GM18909 (cell line): ENCODE results near the gene TRIM27.
"Not testable (repeated sequence)": the region's sequence is repeated elsewhere in the genome, so short reads cannot be mapped to it uniquely, and the experiment has no call there.

Experiments
- ATAC-seq: cut with Tn5 transposase; IDR thresholded peaks from one replicate; pipeline ENCODE4 v1.9.1; 2021; ENCODE audit warnings: mild to moderate bottlenecking; ENCODE audit not compliant: unreplicated experiment, poor library complexity

The TRIM27 gene

DNA sequence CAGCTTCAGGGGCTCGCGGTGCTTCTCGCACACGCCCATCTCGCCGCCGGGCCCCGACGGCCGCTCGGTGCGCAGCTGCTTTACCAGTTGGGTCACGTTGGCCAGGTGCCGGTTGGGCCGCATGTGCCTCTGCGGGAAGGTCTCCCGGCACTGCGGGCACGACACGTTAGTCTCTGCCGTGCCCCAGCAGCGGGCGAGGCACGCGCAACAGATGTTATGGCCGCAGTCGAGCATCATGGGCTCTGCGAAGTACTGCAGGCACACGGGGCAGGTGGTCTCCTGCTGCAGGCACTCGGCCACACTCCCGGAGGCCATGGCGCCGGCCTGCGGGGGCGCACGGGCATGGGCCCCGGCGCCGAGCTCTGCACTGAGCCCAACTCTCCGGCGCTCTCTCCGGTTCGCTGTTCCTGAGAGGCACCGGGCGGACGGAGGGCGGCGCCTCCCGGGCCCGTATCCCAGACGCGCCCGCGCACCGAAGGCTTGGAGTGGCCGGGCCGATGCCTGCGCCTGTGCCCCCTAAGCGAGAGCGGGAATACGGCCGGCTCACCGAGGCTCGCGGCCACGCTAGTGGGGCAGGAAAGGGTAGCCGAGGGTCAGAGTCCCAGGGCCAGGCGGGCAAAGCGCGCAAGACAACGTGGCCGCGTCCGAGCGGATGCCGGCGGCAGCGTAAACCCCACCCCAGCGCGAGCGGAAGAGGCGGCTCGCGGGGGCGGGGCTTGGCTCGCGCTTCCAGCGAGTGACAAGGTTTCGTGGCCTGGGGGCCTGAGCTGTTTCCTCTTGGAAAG, at the start of gene TRIM27:
TSS of gene TRIM27 (minus strand) at position 668 of the 785 bp plus-strand sequence. CDS start at position 315, 353 bp downstream.
- ATAC-seq: peak; percentile 89

- not testable (repeated sequence) for ATAC-seq
Observed at GRCh38 chr6:28970056-28970455, 46.3 kb upstream of the TRIM27 start.

DNA sequence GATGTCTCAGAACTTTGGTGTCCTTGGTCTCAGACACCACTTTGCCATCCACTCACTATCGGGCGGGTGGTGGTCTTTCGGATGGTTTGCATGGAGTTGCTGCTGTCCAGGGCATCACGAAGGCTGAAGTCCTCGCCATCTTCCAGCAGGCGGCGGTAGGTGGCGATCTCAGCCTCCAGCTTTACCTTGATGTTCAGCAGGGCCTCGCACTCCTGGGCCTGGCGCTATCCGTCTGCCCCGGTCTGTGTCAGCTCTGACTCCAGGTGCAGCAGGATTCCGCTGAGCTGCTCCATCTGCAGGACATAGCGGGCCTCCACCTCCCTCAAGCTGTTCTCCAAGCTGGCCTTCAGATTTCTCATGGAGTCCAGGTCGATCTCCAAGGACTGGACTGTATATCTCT, 45.3 kb upstream of the TRIM27 start:
- ATAC-seq: no peak

DNA sequence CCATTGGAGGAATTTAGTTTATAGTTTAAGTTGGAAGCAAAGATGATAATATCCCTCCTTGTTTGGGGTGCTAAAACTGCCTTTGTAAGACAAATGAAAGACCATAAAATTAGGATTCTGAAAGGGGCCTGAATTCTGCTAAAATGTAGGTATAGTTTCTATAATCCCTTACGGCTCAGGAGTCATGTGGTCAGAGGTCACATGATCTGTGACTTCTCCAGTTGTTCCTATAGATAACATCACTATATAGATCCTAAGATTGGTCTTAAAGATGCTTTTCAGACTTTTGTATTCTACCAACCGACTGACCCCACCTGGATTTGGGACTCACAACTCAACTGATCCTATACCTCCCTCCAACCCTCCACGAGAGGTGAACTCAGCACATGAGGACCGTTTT, 44.7 kb upstream of the TRIM27 start:
- ATAC-seq: no peak

GRCh38 chr6:28965706-28966105, 41.9 kb upstream of the TRIM27 start:
- ATAC-seq: no peak

- no peak for ATAC-seq
Observed at GRCh38 chr6:28960846-28961500, 37.2 kb upstream of the TRIM27 start.

DNA sequence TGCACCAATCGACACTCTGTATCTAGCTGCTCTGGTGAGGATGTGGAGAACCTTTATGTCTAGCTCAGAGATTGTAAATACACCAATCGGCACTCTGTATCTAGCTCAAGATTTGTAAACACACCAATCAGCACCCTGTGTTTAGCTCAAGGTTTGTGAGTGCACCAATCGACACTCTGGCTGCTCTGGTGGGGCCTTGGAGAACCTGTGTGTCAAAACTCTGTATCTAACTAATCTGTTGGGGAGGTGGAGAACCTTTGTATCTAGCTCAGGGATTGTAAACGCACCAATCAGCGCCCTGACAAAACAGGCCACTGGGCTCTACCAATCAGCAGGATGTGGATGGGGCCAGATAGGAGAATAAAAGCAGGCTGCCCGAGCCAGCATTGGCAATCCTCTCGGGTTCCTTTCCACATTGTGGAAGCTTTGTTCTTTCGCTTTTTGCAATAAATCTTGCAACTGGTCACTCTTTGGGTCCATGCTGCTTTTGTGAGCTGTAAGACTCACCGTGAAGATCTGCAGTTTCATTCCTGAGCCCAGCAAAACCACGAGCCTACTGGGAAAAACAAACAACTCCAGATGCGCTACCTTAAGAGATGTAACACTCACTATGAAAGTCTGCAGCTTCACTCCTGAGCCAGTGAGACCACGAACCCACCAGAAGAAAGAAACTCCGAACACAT, 34.9 kb upstream of the TRIM27 start:
- ATAC-seq: not testable (repeated sequence)

DNA sequence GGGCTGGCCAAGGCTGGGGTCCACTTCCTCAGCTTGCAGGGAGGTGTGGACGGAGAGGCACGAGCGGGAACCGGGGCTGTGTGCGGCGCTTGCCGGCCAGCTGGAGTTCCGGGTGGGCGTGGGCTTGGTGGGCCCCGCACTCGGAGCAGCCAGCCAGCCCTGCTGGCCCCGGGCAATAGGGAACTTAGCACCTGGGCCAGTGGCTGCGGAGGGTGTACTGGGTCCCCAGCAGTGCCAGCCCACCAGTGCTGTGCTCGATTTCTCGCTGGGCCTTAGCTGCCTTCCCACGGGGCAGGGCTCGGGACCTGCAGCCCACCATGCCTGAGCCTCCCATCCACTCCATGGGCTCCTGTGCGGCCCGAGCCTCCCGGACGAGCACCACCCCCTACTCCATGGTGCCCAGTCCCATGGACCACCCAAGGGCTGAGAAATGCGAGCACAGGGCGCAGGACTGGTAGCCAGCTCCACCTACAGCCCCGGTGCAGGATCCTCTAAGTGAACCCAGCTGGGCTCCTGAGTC, 34.1 kb upstream of the TRIM27 start:
- ATAC-seq: not testable (repeated sequence)

- ATAC-seq: no peak
Observed at GRCh38 chr6:28956331-28956730, 32.5 kb upstream of the TRIM27 start.

GRCh38 chr6:28953585-28954258, 29.9 kb upstream of the TRIM27 start:
- no peak for ATAC-seq

DNA sequence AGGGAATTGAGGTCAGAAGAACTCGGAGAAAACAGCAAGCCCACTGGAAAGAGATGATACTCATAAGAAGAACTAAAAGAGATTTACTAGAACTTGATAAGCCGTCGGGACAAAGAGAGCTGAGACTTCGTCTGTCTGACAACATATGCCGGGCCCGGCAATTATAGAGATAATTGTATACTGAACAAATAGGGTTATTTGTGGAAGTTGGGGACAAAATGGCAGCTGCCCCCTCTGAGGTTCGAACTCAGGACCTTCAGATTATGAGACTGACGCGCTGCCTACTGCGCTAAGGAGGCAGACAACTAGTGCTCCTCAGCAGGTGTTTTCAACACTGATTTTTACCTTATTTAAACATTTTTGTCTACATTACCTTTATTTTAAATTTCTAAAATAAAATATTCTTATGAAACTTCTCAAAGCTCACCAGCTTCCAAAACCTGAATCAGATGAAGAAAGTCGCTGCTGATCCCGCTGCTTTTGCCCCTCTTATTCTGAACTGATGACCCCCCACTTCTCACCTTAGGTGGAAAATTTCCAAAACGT, 29.3 kb upstream of the TRIM27 start:
- peak; percentile 55 for ATAC-seq

GRCh38 chr6:28949656-28950195, 25.9 kb upstream of the TRIM27 start:
- not testable (repeated sequence) for ATAC-seq

DNA sequence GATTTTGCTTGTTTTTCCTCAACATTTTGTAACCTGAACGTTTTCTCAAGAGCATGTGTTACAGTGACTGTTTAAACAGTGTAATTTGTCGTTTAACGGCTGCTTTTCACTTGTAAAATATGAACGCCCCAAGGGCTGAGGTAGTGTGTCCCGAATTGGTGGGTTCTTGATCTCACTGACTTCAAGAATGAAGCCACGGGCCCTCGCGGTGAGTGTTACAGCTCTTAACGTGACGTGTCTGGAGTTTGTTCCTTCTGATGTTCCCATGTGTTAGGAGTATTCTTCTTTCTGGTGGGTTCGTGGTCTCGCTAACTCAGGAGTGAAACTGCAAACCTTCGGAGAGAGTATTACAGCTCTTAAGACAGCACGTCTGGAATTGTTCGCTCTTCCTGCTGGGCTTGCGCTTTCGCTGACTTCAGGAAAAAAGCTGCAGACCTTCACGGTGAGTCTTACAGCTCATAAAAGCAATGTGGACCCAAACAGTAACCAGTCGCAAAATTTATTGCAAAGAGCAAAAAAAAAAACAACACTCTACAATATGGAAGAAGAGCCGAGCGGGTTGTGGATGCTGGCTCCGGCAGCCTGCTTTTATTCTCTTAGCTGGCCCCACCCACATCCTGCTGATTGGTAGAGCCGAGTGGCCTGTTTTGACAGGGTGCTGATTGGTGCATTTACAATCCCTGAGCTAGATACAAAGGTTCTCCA, 25.1 kb upstream of the TRIM27 start:
- ATAC-seq: no peak

DNA sequence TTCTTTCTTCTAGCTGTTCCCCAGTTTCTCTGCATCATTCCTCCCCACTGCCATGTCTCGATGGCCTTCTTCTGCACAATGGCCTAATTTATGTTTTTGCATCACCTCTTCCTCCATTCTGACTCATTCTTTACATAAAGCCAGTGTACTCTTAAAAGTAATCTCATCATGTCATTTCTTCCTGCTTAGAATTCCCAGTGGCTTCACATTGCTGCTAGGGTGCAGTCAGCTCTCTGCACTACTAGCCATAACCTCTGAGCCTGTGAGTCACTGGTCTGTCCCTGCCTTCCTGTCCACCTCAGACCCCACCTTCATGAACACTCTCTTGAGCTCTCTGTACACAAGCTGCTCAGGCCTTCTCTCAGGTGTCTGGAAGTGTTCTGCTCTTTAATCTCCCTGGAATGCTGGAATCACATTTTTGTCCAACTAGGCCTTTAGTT, 24.1 kb upstream of the TRIM27 start:
- ATAC-seq: no peak

DNA sequence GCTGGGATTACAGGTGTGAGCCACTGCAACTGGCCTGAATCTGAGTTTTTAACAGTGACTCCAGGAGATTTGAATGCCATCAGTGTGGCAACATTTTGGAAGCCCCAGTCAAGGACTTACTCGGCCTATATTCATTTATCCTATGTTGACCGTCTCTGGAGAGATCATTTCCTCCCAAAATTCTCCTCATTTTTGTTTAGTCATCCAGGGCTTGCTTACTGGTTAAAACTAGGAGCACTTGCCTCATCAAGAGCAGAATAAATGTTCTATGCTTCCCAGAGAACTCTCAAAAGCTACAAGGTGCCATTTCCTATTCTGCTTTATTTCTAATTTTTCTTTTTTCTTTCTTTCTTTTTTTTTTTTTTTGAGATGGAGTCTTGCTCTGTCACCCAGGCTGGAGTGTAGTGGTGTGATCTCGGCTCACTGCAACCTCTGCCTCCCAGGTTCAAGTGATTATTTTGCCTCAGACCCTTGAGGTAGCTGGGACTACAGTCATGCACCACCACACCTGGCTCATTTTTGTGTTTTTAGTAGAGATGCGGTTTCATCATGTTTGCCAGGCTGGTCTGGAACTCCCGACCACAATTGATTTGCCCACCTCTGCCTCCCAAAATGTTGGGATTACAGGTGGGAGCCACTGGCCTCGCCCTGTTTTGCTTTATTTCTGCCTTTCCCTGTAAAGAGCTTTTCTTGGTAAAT, 23.4 kb upstream of the TRIM27 start:
- ATAC-seq: no peak

DNA sequence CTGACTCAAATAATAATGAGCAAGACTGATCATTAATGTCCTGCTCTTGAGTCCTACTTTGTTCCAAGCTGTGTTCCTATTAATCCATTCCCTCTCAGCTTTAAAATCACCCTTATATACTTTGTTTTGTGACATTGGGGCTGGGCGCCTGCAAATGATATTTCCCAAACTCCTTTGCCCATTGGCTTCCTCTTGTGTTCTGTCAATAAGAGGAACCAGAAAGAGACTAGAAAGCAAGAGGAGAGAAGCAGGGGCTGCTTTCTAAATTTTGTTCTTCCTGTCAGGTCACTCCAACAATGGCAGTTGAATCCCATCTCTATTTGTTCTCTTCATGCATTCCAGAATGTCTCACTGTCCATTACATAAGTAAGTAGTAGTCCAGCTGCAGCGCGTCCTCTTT, 21.6 kb upstream of the TRIM27 start:
- no peak for ATAC-seq

- ATAC-seq: no peak
Observed at GRCh38 chr6:28944412-28944865, 20.7 kb upstream of the TRIM27 start.

- ATAC-seq: no peak
Observed at GRCh38 chr6:28943557-28944411, 20.0 kb upstream of the TRIM27 start.
